K562 (cell line): ENCODE results near the gene GNA15. TPM values are rescaled to one million over a fixed set of nuclear protein-coding genes. Genes with fewer than 3 reads are reported as not detected.
"Not testable (repeated sequence)": the region's sequence is repeated elsewhere in the genome, so short reads cannot be mapped to it uniquely, and the experiment has no call there.

ENCODE experiments used
- ATAC-seq: fragments of 200-7000 bp; cut with Tn5 transposase; 3 replicates; pipeline ENCODE4 v1.9.1; 2020; ENCODE audit warnings: moderate library complexity
- BruUV-seq: library from RNA; stranded (reverse); fragments of 400-500 nt; replicated peaks from 2 replicates; lab custom pipeline; 2021; lab: Mats Ljungman, UMichigan
- CTCF ChIA-PET: fragments of 300-600 bp; formaldehyde crosslinking; extraction: SDS; loops from one replicate; lab custom pipeline; 2021; ENCODE audit warnings: low intra/inter-chr PET ratio; lab: Yijun Ruan, JAX
- POLR2A ChIA-PET: fragments of 300-600, 350-650 bp; sonication (Branson Sonifier 250); formaldehyde crosslinking; extraction: SDS; loops from one replicate; lab custom pipeline; 2021; ENCODE audit warnings: antibody characterized with exemption, inconsistent platforms; lab: Yijun Ruan, JAX
- DNase-seq, 4 experiments: peaks; one replicate each; pipeline versions ENCODE4 v3.0.0 to v3.0.0-alpha.2; 2011 to 2018; ENCODE audit warnings: low spot score in 3 of 4, mixed read lengths in 3 of 4; ENCODE audit errors: extremely low read depth in 1 of 4
- FAIRE-seq: peaks from 2 replicates; lab custom pipeline; 2011; peaks lifted over from hg19 to GRCh38; lab: Jason Lieb, UNC
- H2AFZ ChIP-seq: 2 replicates; pipeline ENCODE4 v1.6.0; 2011; ENCODE audit warnings: low read depth, low read length, control low read depth, inconsistent platforms
- H3K27ac ChIP-seq: fragments of 200-600 bp; 3 replicates; pipeline ENCODE4 v1.8.0; 2011; ENCODE audit warnings: low read depth, mild to moderate bottlenecking, control low read depth, inconsistent platforms, low read length, moderate library complexity, mixed read lengths; ENCODE audit errors: extremely low read depth
- H3K27me3 ChIP-seq, 2 experiments: fragments of 300-600 bp in 1 of 2; 2 replicates in 1 of 2; 3 replicates in 1 of 2; pipeline versions ENCODE4 v1.6.0 to v1.8.0; 2011; ENCODE audit warnings: inconsistent platforms in 2 of 2, low read length in 2 of 2, mild to moderate bottlenecking in 1 of 2, mixed read lengths in 1 of 2, moderate library complexity in 1 of 2; ENCODE audit not compliant: control insufficient read depth in 2 of 2, insufficient read depth in 2 of 2
- H3K36me3 ChIP-seq: fragments of 300-600 bp; 3 replicates; pipeline ENCODE4 v1.8.0; 2011; ENCODE audit warnings: mild to moderate bottlenecking, low read length, inconsistent platforms; ENCODE audit not compliant: control insufficient read depth, insufficient read depth
- H3K4me1 ChIP-seq, 2 experiments: fragments of 200-600 bp in 1 of 2; replicated peaks in 1 of 2; 2 replicates in 1 of 2; 3 replicates in 1 of 2; pipeline versions ENCODE4 v1.5.1 to v1.8.0; 2011; ENCODE audit warnings: inconsistent platforms in 2 of 2, low read length in 2 of 2, mild to moderate bottlenecking in 1 of 2, mixed read lengths in 1 of 2, moderate library complexity in 1 of 2; ENCODE audit not compliant: control insufficient read depth in 2 of 2, insufficient read depth in 2 of 2
- H3K4me2 ChIP-seq: 2 replicates; pipeline ENCODE4 v1.6.1; 2011; ENCODE audit warnings: low read length, control low read depth, inconsistent platforms, mixed read lengths; ENCODE audit not compliant: insufficient read depth
- H3K4me3 ChIP-seq: fragments of 200-600 bp; sonication (generic), shearing (Covaris generic); 2 replicates; pipeline ENCODE4 v1.5.1; 2016; ENCODE audit warnings: control low read depth, inconsistent platforms
- H3K79me2 ChIP-seq: fragments of 200-600 bp; 3 replicates; pipeline ENCODE4 v1.8.0; 2011; ENCODE audit warnings: low read length, inconsistent platforms; ENCODE audit not compliant: control insufficient read depth, insufficient read depth
- H3K9ac ChIP-seq, 2 experiments: 2 replicates each; pipeline versions ENCODE4 v1.6.0 to v1.6.1; 2011; ENCODE audit warnings: low read depth in 2 of 2, low read length in 2 of 2, control low read depth in 1 of 2, inconsistent platforms in 1 of 2, mild to moderate bottlenecking in 1 of 2, mixed read lengths in 1 of 2; ENCODE audit not compliant: insufficient read depth in 1 of 2
- H3K9me1 ChIP-seq: one replicate; pipeline ENCODE4 v1.6.0; 2011; ENCODE audit warnings: inconsistent platforms, mild to moderate bottlenecking, low read length, moderate library complexity; ENCODE audit not compliant: control insufficient read depth, insufficient read depth
- H3K9me3 ChIP-seq: replicated peaks from 2 replicates; pipeline ENCODE4 v1.5.1; 2011; ENCODE audit warnings: low read depth, low read length, inconsistent platforms; ENCODE audit not compliant: control insufficient read depth, insufficient read depth
- H4K20me1 ChIP-seq: replicated peaks from 2 replicates; pipeline ENCODE4 v1.6.1; 2011; ENCODE audit warnings: low read length, inconsistent platforms, mixed read lengths; ENCODE audit not compliant: control insufficient read depth, insufficient read depth
- ARHGAP35 ChIP-seq: fragments of 450-650 bp; IDR thresholded peaks from 2 replicates; pipeline ENCODE4 v1.6.1; 2018; ENCODE audit not compliant: partially characterized antibody
- CAMTA2 ChIP-seq: fragments of 250-450 bp; sonication (Bioruptor Pico); conservative IDR thresholded peaks from 2 replicates; pipeline ENCODE4 v1.5.1; 2022
- EGR1 ChIP-seq: fragments of 450-650 bp; conservative IDR thresholded peaks from 2 replicates; pipeline ENCODE4 v1.6.1; 2017; ENCODE audit warnings: mild to moderate bottlenecking
- HDAC1 ChIP-seq, 2 experiments: fragments of 450-650 bp; IDR thresholded peaks; 2 replicates each; pipeline ENCODE4 v1.6.1; 2016 to 2017; ENCODE audit warnings: inconsistent platforms in 1 of 2, mild to moderate bottlenecking in 1 of 2, moderate library complexity in 1 of 2
- HLTF ChIP-seq: fragments of 450-650 bp; IDR thresholded peaks from 2 replicates; pipeline ENCODE4 v1.6.1; 2016
- LARP7 ChIP-seq: fragments of 450-650 bp; IDR thresholded peaks from 2 replicates; pipeline ENCODE4 v1.6.1; 2016
- NCOA4 ChIP-seq: fragments of 450-650 bp; IDR thresholded peaks from 2 replicates; pipeline ENCODE4 v1.6.1; 2018; ENCODE audit warnings: mild to moderate bottlenecking; ENCODE audit not compliant: partially characterized antibody
- POLR2B ChIP-seq: fragments of 450-650 bp; IDR thresholded peaks from 2 replicates; pipeline ENCODE4 v1.6.1; 2018; ENCODE audit warnings: low read depth; ENCODE audit not compliant: partially characterized antibody
- ZNF224 ChIP-seq: sonication (generic); formaldehyde crosslinking; IDR thresholded peaks from 2 replicates; pipeline ENCODE4 v1.8.0; 2022; ENCODE audit warnings: mild to moderate bottlenecking, missing genetic modification reagents
- ZNF75A ChIP-seq: fragments of 450-650 bp; formaldehyde crosslinking; IDR thresholded peaks from 2 replicates; pipeline ENCODE4 v1.4.0; 2020; ENCODE audit warnings: mild to moderate bottlenecking
- WGBS: fragments of 100-300 bp; shearing (Covaris generic); methylation state at CpG from one replicate; pipeline ENCODE4 v1.1.6; 2016; ENCODE audit warnings: low coverage, mixed read lengths; ENCODE audit not compliant: insufficient coverage; ENCODE audit errors: missing lambda C conversion rate; 5-methylcytosine and 5-hydroxymethylcytosine counted together
- in situ Hi-C: fragments of 300-500 bp; cut with MboI; formaldehyde crosslinking; loops from 4 replicates; pipeline ENCODE4 v1.15.0; 2018; ENCODE audit warnings: inconsistent platforms, mixed read lengths
- intact Hi-C: fragments of 100-400 bp; cut with micrococcal nuclease; formaldehyde crosslinking; loops from 2 replicates; pipeline ENCODE4 v1.14.2; 2022
- polyA plus RNA-seq, 8 experiments: library from polyadenylated mRNA; depleted of rRNA in 4 of 8; stranded (reverse) in 5 of 8; unstranded in 3 of 8; fragments of >200 nt; fragmentation: Nextera tagmentation in 2 of 8; fragmentation: Illumina TruSeq in 1 of 8; extraction: Ambion mirVana in 2 of 8; extraction: Trizol in 1 of 8; gene quantifications; 2 replicates each; pipeline versions ENCODE4 v1.2.1 to v1.2.3, GENCODE V29; 2011 to 2014; ENCODE audit warnings: inconsistent platforms in 1 of 8, missing spikeins in 1 of 8
- total RNA-seq, 7 experiments: library from RNA; depleted of rRNA in 6 of 7; stranded (reverse); fragments of >200 nt in 6 of 7; fragmentation: Illumina TruSeq in 2 of 7; extraction: Trizol in 2 of 7; gene quantifications; 2 replicates each; pipeline versions ENCODE4 v1.2.1 to v1.2.3, GENCODE V29; 2011 to 2021; ENCODE audit warnings: low replicate concordance in 1 of 7
- TF ChIP-seq, protein P1 (sequence below), 2 experiments: fragments of 250-450 bp in 1 of 2; fragments of 450-650 bp in 1 of 2; sonication (Bioruptor Pico) in 1 of 2; IDR thresholded peaks; 2 replicates each; pipeline versions ENCODE4 v1.6.1 to v1.8.0; 2016 to 2021; ENCODE audit warnings: mild to moderate bottlenecking in 2 of 2, moderate library complexity in 2 of 2, missing compliant biosample characterization in 1 of 2, missing genetic modification characterization in 1 of 2
- TF ChIP-seq, protein P2 (sequence below), 2 experiments: IDR thresholded peaks in 1 of 2; conservative IDR thresholded peaks in 1 of 2; 2 replicates each; pipeline ENCODE4 v1.6.1; 2016; ENCODE audit warnings: low read depth in 2 of 2, mild to moderate bottlenecking in 1 of 2, missing compliant biosample characterization in 1 of 2, missing genetic modification characterization in 1 of 2, moderate library complexity in 1 of 2
- TF ChIP-seq, protein P3 (sequence below): fragments of 450-650 bp; formaldehyde crosslinking; conservative IDR thresholded peaks from 2 replicates; pipeline ENCODE4 v1.4.0; 2022; ENCODE audit warnings: mild to moderate bottlenecking, missing genetic modification characterization

GNA15 gene
- total and polyA plus RNA-seq, 9 of the 15 experiments (the other 6 are each of a cell fraction or from before 2014, with no cell fraction given), result 0.03 to 0.24 (median 0.11) TPM; not detected in 1

DNA sequence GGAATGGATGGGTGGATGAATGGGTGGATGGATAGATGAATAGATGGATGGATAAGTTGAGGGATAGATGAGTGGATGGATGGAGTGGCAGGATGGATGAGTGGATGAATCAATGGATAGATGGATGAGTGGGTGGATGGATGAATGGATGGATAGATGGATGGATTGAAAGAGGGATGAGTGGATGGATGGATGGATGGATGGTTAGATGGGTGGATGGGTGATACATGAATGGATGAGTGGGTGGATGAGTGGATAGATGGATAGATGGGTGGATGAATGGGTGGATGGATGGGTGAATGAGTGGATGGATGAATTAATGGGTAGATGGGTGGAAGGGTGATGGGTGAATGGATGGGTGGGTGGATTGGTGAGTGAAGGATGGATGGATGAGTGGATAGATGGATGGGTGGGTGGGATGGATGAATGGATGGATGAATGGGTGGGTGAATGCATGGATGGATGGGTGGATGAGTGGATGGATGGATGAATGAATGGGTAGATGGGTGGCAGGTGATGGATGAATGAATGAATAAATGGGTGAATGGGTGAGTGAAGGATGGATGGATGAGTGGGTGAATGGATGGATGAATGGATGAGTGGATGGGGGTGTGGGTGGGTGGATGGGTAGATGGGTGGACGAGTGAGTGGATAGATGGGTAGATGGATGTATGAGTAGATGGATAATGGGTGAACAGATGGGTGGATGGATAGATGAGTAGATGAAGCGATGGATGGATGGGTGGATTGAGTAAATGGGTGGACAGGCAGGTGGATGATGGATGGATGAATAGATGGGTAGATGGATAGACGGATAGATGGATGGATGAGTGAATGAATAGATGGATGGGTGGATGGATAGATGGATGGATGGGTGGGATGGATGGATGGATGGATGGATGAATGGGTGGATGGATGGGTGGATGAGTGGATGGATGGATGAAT is 17.7 kb downstream of the GNA15 start (continued):
- TF ChIP-seq POLR2B, result no peak
- no peak for TF ChIP-seq CAMTA2 (CRISPR knock-in tag)
- TF ChIP-seq, protein P1, sequence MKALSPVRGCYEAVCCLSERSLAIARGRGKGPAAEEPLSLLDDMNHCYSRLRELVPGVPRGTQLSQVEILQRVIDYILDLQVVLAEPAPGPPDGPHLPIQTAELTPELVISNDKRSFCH (CRISPR knock-in tag; IDR thresholded peaks at IDR 0.05), result no peak
- TF ChIP-seq, protein P1 (tag; IDR thresholded peaks at IDR 0.05), result no peak
- no peak for TF ChIP-seq ZNF224 (CRISPR knock-in tag)
- no peak for TF ChIP-seq ZNF75A
- TF ChIP-seq HDAC1 (IDR thresholded peaks at IDR 0.05), result peak in 1 of 2 experiments; percentile 29; a peak in 1 of 4 replicates

DNA sequence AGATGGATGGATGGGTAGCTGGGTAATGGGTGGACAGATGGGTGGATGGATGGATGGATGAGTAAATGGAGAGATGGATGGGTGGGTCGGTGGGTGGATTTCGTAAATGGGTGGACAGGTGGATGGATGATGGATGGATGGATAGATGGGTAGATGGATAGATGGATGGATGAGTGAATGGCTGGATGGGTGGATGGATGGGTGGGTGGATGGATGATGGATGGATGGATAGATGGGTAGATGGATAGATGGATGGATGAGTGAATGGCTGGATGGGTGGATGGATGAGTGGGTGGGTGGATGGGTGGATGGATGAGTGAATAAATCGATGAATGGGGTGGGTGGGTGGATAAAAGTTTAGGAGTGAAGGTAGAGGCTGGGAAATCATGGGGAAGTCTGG is 18.6 kb downstream of the GNA15 start:
- DNase-seq, H3K27me3 ChIP-seq, H4K20me1 ChIP-seq, H3K9me3 ChIP-seq, H3K36me3 ChIP-seq, POLR2A ChIA-PET, intact Hi-C loops, BruUV-seq, H3K79me2 ChIP-seq, H3K9me1 ChIP-seq, ATAC-seq, in situ Hi-C loops: not testable (repeated sequence)
- FAIRE-seq, result peak; percentile 68
- Histone ChIP-seq H3K27ac (peak overlapping the region; percentile 88), H3K9ac (peak overlapping the region in 1 of 2 experiments; percentile 79; a peak in 3 of 4 replicates), H3K4me3 (peak overlapping the region; percentile 43), H3K4me2 (peak overlapping the region; percentile 86), H3K4me1 (peaks cover 10 to 36% of the 10 kb centered on the region in 2 experiments), H2AFZ (peak overlapping the region; percentile 75; the same call in 1 of the 2 replicates)
- CTCF ChIA-PET, result interaction anchor here (0.6 kb wide), 1 partner anchor 146 kb away, joined by 3 read pairs; no protein-coding TSS in a partner anchor
- WGBS, result 0% methylated on average over 1 of the region's 3 CpGs
- TF ChIP-seq HDAC1 (IDR thresholded peaks at IDR 0.05) (peak in 1 of 2 experiments; percentile 15; a peak in 1 of 4 replicates), HLTF (peak; percentile 28; the same call in 1 of the 2 replicates), ARHGAP35 (peak; percentile 78), EGR1 (peak; percentile 75), NCOA4 (peak; percentile 55), LARP7 (peak; percentile 93; the same call in 1 of the 2 replicates)
- TF ChIP-seq, protein P2, sequence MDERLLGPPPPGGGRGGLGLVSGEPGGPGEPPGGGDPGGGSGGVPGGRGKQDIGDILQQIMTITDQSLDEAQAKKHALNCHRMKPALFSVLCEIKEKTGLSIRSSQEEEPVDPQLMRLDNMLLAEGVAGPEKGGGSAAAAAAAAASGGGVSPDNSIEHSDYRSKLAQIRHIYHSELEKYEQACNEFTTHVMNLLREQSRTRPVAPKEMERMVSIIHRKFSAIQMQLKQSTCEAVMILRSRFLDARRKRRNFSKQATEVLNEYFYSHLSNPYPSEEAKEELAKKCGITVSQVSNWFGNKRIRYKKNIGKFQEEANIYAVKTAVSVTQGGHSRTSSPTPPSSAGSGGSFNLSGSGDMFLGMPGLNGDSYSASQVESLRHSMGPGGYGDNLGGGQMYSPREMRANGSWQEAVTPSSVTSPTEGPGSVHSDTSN (CRISPR knock-in tag; IDR thresholded peaks at IDR 0.05; ENCODE audit: low read depth), result not testable (repeated sequence)
- TF ChIP-seq, protein P2 (tag; conservative IDR thresholded peaks at IDR 0.05; ENCODE audit: low read depth), result peak; percentile 47
- TF ChIP-seq, protein P3, sequence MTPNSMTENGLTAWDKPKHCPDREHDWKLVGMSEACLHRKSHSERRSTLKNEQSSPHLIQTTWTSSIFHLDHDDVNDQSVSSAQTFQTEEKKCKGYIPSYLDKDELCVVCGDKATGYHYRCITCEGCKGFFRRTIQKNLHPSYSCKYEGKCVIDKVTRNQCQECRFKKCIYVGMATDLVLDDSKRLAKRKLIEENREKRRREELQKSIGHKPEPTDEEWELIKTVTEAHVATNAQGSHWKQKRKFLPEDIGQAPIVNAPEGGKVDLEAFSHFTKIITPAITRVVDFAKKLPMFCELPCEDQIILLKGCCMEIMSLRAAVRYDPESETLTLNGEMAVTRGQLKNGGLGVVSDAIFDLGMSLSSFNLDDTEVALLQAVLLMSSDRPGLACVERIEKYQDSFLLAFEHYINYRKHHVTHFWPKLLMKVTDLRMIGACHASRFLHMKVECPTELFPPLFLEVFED, result peak; percentile 63; the same call in 1 of the 2 replicates
